Heart right ventricle (tissue), 16 donors: ENCODE results near the gene SCN2A. TPM values are rescaled to one million over a fixed set of nuclear protein-coding genes. Genes with fewer than 3 reads are reported as not detected.

ENCODE experiments used
- ATAC-seq, 8 donors: fragments of 200-7000 bp; cut with Tn5 transposase; one replicate each; pipeline ENCODE4 v1.9.1; 2020; ENCODE audit warnings: mild to moderate bottlenecking in 8 of 8, moderate library complexity in 8 of 8, moderate number of reproducible peaks in 1 of 8
- DNase-seq, 2 donors: peaks; one replicate each; pipeline ENCODE4 v3.0.0-alpha.2; 2020
- H3K27ac ChIP-seq, 10 donors: fragments of 200-600 bp; sonication (generic) in 2 of 10; one replicate each; pipeline versions ENCODE4 v1.5.0 to v1.8.0; 2020 to 2022; ENCODE audit warnings: mild to moderate bottlenecking in 3 of 10
- H3K27me3 ChIP-seq, 7 donors: fragments of 200-600 bp; one replicate each; pipeline ENCODE4 v1.8.0; 2021 to 2022; ENCODE audit warnings: mild to moderate bottlenecking in 2 of 7
- H3K36me3 ChIP-seq, 9 donors: fragments of 200-600 bp; sonication (generic) in 1 of 9; one replicate each; pipeline versions ENCODE4 v1.5.0 to v1.8.0; 2020 to 2022; ENCODE audit warnings: mild to moderate bottlenecking in 2 of 9
- H3K4me1 ChIP-seq, 9 donors: fragments of 200-600 bp; sonication (generic) in 1 of 9; one replicate each; pipeline versions ENCODE4 v1.5.0 to v1.8.0; 2020 to 2022; ENCODE audit warnings: mild to moderate bottlenecking in 4 of 9
- H3K4me3 ChIP-seq, 10 donors: fragments of 200-600 bp; sonication (generic) in 2 of 10; one replicate each; pipeline versions ENCODE4 v1.5.0 to v1.8.0; 2020 to 2022; ENCODE audit warnings: mild to moderate bottlenecking in 7 of 10, moderate library complexity in 2 of 10
- H3K9me3 ChIP-seq, 11 donors: fragments of 200-600 bp in 10 of 11; sonication (generic) in 2 of 11; one replicate each; pipeline versions ENCODE4 v1.5.0 to v1.8.0; 2013 to 2022; ENCODE audit warnings: mild to moderate bottlenecking in 2 of 11, control low read depth in 1 of 11, moderate library complexity in 1 of 11
- CTCF ChIP-seq, 9 donors: fragments of 200-600 bp; sonication (generic) in 2 of 9; IDR thresholded peaks; one replicate each; pipeline versions ENCODE4 v1.5.0 to v1.8.0; 2021 to 2022; ENCODE audit warnings: antibody characterized with exemption in 9 of 9, mild to moderate bottlenecking in 5 of 9, moderate library complexity in 1 of 9
- WGBS, 2 donors: extraction: QIAGEN DNeasy Blood & Tissue Kit; methylation state at CpG; one replicate each; pipeline ENCODE4 v1.1.7; 2013; ENCODE audit warnings: inconsistent platforms in 1 of 2; 5-methylcytosine and 5-hydroxymethylcytosine counted together
- intact Hi-C, 10 donors: fragments of 100-400 bp; cut with DNase I; formaldehyde crosslinking; loops; one replicate each; pipeline versions ENCODE4 v1.11.1 to v1.14.2; 2022
- polyA plus RNA-seq, 2 donors: library from polyadenylated mRNA; stranded (reverse); fragments of 200-250 nt; gene quantifications; one replicate each; pipeline ENCODE4 v1.2.3, GENCODE V29; 2013
- total RNA-seq, 10 donors: library from RNA; stranded (reverse); fragmentation: NEBNext Ultra II Directional in 3 of 10; extraction: Animal tissue kit (Norgen Biotek cat#: 25700) in 3 of 10; gene quantifications; one replicate each; pipeline versions ENCODE4 v1.2.1 to v1.2.4, GENCODE V29; 2021 to 2023
- donor health status: Arrhythmogenic right ventricular cardiomyopathy.
- donor health status: ischemic (EF 13 %, LVEDD 7.1; RV severe dilation, severe dysfunction).
- donor health status: healthy with polysubstance abuse.
- donor health status: DM: no; HTN: yes; CAD: no.
- donor health status: DM: no; HTN: no; CAD: no.
- donor health status: ischemic (EF 25% LVEDD 6.9; RV normal size, moderate dysfunction).
- donor health status: ischemic (EF 25% LVEDD 5.7; RV mildly dilated, moderate dysfunction).
- donor health status: healthy.
- donor health status: DM: yes; HTN: yes; CAD: no.
- donor health status: Ischemic cardiomyopathy.
- donor health status: ischemic (EF 35%, LVEDD 5.7; RV mildly dilated, moderate dysfunction).
- donor health status: nonischemic (EF 11% LVEDD 7.7; RV severe dilation, severe dysfunction).
- donor health status: DM: yes; HTN: yes; CAD: no.
- donor health status: PGD.
- donor health status: ischemic (EF 29% LVEDD 5.4; RV normal size, mild dysfunction).
- donor health status: nonischemic (EF 23%, LVEDD 6.1; RV moderate dilation, normal function).

SCN2A gene
- total and polyA plus RNA-seq, 12 donors = 0.01 to 0.26 (median 0.07) TPM; not detected in 2

GRCh38 chr2:165420231-165420630 is 181.0 kb downstream of the SCN2A start:
- ATAC-seq (no peak), DNase-seq (no peak)
- no peaks in the 10 kb centered on the region for H3K36me3 ChIP-seq
- H3K9me3 ChIP-seq = peaks cover 0 to 33% (median 9%) of the 10 kb centered on the region in 11 donors
- no peaks in the 10 kb centered on the region for H3K4me1 ChIP-seq
- no peaks in the 10 kb centered on the region for H3K27me3 ChIP-seq
- H3K27ac ChIP-seq = no peak overlapping the region
- TF ChIP-seq CTCF (IDR thresholded peaks at IDR 0.05) = no peak
- intact Hi-C loops = no loop called here
- H3K4me3 ChIP-seq = no peak overlapping the region

GRCh38 chr2:165423081-165423480 is 183.9 kb downstream of the SCN2A start:
- Histone ChIP-seq H3K4me1 (no peaks in the 10 kb centered on the region), H3K36me3 (no peaks in the 10 kb centered on the region), H3K4me3 (no peak overlapping the region), H3K27me3 (no peaks in the 10 kb centered on the region), H3K27ac (no peak overlapping the region), H3K9me3 (peaks cover 0 to 16% (median 0%) of the 10 kb centered on the region in 11 donors)
- ATAC-seq (no peak), DNase-seq (no peak)
- no peak for TF ChIP-seq CTCF (IDR thresholded peaks at IDR 0.05)
- 69 to 79% methylated on average over 3 of the region's 3 CpGs for WGBS, 2 donors
- intact Hi-C loops = no loop called here

- Histone ChIP-seq H3K9me3 (peaks cover 0 to 16% (median 0%) of the 10 kb centered on the region in 11 donors), H3K27ac (no peak overlapping the region), H3K4me3 (no peak overlapping the region), H3K4me1 (no peaks in the 10 kb centered on the region), H3K36me3 (no peaks in the 10 kb centered on the region), H3K27me3 (no peaks in the 10 kb centered on the region)
- 79 to 85% methylated on average over 2 of the region's 2 CpGs for WGBS, 2 donors
- intact Hi-C loops = no loop called here
- DNase-seq (no peak), ATAC-seq (no peak)
- no peak for TF ChIP-seq CTCF (IDR thresholded peaks at IDR 0.05)
These were observed 186.3 kb downstream of the SCN2A start for GRCh38 chr2:165425556-165425955.

- Histone ChIP-seq H3K36me3 (no peaks in the 10 kb centered on the region), H3K9me3 (peaks cover 0 to 11% (median 0%) of the 10 kb centered on the region in 11 donors), H3K27ac (no peak overlapping the region), H3K4me3 (no peak overlapping the region), H3K27me3 (no peaks in the 10 kb centered on the region), H3K4me1 (no peaks in the 10 kb centered on the region)
- no peak for ATAC-seq
- TF ChIP-seq CTCF (IDR thresholded peaks at IDR 0.05) = no peak
- WGBS, 2 donors = 88 to 89% methylated on average over 4 of the region's 4 CpGs
- DNase-seq = no peak
- intact Hi-C loops = no loop called here
These were observed 188.5 kb downstream of the SCN2A start for GRCh38 chr2:165427686-165428085.
